ENCODE measurements around the gene MAS1. TPM values are rescaled to one million over a fixed set of nuclear protein-coding genes. Genes with fewer than 3 reads are reported as not detected.
A peak's percentile ranks its signal among the peaks of the same experiment; 100 is the strongest.

Gene MAS1
- total and polyA plus RNA-seq, 2 of the 13 experiments (the other 11 are each of a cell fraction or from before 2014, with no cell fraction given), result not detected

GRCh38 chr6:159875194-159875593 is 15.6 kb upstream of the MAS1 start (continued):
- TF ChIP-seq ZNF407 (CRISPR knock-in tag; IDR thresholded peaks at IDR 0.05; ENCODE audit: not compliant biosample characterization) (no peak), MEIS1 (CRISPR knock-in tag; IDR thresholded peaks at IDR 0.05; ENCODE audit: borderline replicate concordance) (peak; percentile 52; the same call in 1 of the 2 replicates), RERE (CRISPR knock-in tag; IDR thresholded peaks at IDR 0.05; ENCODE audit: low read depth) (no peak), JUNB (CRISPR knock-in tag; IDR thresholded peaks at IDR 0.05; ENCODE audit: borderline replicate concordance) (no peak), HMG20A (CRISPR knock-in tag; IDR thresholded peaks at IDR 0.05; ENCODE audit: borderline replicate concordance) (peak; percentile 94), ZNF619 (CRISPR knock-in tag; IDR thresholded peaks at IDR 0.05) (no peak), TBL1XR1 (IDR thresholded peaks at IDR 0.05; ENCODE audit: borderline replicate concordance, low read length, partially characterized antibody) (no peak), LBX2 (CRISPR knock-in tag; IDR thresholded peaks at IDR 0.05; ENCODE audit: borderline replicate concordance) (no peak), FOSL1 (CRISPR knock-in tag; IDR thresholded peaks at IDR 0.05; ENCODE audit: borderline replicate concordance) (no peak), ZNF629 (CRISPR knock-in tag; conservative IDR thresholded peaks at IDR 0.05) (no peak), REL (CRISPR knock-in tag; conservative IDR thresholded peaks at IDR 0.05) (no peak), THAP9 (CRISPR knock-in tag; IDR thresholded peaks at IDR 0.05; ENCODE audit: borderline replicate concordance) (no peak; the same call in 1 of the 2 replicates)

Data from HepG2 (cell line).